Stimulated activated CD8-positive, alpha-beta memory T cell treated with anti-CD3 and anti-CD28 coated beads, Interleukin-12 subunit alpha, Interleukin-12 subunit beta, amount 100 ng/mL, for 24 hours (primary cell): ENCODE measurements around the gene TENT4B.

Experiments used
- DNase-seq: peaks from one replicate; pipeline ENCODE4 v3.0.0-alpha.2; 2020; ENCODE audit errors: extremely low read depth

The TENT4B gene

DNA sequence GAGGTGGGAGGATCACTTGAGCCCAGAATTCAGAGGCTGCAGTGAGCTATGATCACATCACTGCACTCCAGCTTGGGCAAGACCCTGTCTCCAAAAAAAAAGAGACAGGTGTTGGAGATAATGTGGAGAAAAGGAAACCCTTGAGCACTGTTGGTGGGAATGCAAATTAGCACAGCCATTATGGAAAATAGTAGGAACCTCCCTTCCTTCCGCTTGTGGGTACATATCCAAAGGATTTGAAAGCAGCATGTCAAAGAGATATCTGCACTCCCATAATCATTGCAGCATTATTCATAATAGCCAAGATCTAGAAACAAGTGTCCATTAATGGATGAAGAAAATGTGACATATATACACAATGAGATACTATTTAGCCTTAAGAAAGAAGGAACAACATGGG, 103.5 kb downstream of the TENT4B start:
- DNase-seq, result no peak

DNA sequence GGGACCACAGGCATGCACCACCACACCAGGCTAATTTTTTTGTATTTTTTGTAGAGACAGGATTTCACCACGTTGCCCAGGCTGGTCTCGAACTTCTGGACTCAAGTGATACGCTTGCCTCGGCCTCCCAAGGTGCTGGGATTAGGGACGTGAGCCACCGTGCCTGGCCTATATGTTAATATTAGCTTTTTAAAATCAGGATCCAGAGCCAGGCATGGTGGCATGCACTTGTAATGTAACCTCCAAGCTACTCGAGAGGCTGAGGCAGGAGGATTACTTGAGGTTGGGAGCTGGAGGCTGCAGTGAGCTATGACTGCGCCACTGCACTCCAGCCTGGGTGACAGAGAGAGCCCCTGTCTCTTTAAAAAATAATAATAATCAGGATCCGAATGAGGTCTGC, 104.8 kb downstream of the TENT4B start:
- no peak for DNase-seq

- no peak for DNase-seq
Observed at GRCh38 chr16:50259334-50260205, 106.5 kb downstream of the TENT4B start.

GRCh38 chr16:50260206-50261159, 107.4 kb downstream of the TENT4B start:
- no peak for DNase-seq

DNA sequence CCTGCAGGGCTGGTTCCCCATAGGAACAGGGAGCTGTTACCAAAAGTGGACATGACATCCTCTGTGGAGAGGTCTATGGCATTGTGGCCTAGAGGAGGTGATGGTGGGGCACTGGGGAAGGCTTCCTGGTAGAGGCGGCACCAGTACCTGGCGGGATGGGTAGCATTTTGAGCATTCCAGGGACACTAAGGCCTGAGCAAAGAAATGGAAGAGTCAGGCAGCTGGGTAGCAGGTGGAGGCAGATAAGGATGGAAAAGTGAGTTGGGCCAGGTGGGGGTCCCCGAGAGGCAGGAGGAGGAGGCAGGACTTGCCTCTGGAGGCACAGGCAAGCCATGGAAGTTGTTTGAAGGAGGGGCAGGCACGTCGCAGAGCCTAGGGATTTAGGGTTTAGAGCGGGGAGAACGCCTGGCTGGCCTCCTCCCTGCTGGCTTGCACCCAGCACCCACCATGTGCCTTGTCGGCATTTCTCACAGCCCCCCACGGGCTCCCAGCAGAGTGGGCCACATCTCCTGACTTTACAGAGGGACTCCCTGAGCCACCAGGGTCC, 108.1 kb downstream of the TENT4B start:
- DNase-seq, result no peak

DNA sequence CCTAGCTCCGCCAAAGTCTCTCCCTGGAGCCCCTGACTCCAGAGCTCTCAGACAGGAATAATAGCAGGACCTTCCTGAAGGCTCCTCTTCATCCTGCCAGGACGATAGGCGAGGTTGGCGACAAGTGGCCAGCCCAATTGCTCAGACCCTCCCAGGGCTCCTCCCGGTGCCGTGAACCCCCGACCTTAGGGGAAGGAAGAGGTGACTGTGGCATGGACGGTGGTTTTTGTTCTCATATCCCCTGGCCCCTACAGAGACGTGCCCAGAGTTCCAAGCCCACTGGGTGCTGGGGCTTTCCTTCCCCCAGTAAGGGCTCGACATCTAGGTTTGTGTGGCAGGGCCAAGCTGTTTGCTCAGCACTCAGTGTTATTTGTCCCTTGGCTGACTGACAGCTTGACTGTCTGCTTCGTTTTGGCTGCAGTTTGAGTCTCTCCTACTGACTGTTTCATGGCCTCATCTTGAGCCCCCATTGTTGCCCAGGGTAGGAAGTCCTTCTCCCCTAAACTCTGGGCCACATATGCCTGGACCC, 108.7 kb downstream of the TENT4B start:
- DNase-seq, result no peak

- no peak for DNase-seq
Observed at GRCh38 chr16:50263060-50263909, 110.2 kb downstream of the TENT4B start.

DNA sequence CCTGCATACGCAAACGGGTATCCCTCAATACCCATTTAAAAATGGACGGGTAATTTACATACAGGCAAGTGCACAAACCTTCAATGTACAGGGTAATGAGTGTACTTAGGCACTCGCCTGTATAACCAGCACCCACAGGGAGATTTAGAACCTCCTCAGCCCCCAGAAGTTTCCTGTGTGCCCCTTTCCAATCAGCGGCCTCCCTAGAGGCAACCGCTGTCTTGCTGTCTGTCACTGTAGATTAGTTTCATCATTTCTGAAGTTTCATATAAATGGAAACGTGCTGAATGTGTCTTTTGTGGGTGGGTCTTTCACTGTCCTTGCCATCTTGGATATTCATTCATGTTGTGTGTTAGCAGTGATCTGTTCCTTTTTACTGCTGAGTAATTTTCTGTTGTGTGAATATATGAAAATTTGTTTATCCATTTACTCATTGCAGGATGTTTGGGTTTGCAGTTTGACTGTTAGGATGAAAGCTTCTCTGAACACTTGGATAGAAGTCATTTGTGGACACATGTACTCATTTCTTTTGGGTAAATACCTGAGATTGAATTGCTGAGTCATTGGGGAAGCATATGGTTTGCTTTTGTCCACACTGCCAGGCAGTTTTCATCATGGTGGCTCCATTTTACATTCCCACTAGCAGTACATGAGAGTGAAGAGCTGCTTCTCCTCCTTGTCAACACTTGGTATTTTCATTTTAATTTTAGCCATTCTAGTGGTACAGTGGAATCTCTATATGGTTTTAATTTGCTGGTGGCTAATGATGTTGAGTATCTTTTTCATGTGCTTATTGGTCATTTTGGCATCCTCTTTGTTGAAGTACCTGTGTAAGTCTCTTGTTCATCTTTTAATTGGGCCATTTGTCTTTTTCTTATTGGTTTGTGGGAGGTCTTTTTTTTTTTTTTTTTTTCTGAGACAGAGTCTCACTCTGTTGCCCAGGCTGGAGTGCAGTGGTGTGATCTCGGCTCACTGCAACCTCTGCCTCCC, 111.1 kb downstream of the TENT4B start:
- no peak for DNase-seq

- DNase-seq, result no peak
Observed at GRCh38 chr16:50265260-50265659, 112.2 kb downstream of the TENT4B start.

- DNase-seq, result no peak
Observed at GRCh38 chr16:50265716-50266336, 112.7 kb downstream of the TENT4B start.

- DNase-seq, result peak; percentile 65
Observed at GRCh38 chr16:50266337-50267091, 113.4 kb downstream of the TENT4B start, which contains the start of gene ADCY7. Gene ADCY7, plus strand, starts transcription at chr16:50266551. Its CDS starts 21,629 bp downstream, at chr16:50288180.

DNA sequence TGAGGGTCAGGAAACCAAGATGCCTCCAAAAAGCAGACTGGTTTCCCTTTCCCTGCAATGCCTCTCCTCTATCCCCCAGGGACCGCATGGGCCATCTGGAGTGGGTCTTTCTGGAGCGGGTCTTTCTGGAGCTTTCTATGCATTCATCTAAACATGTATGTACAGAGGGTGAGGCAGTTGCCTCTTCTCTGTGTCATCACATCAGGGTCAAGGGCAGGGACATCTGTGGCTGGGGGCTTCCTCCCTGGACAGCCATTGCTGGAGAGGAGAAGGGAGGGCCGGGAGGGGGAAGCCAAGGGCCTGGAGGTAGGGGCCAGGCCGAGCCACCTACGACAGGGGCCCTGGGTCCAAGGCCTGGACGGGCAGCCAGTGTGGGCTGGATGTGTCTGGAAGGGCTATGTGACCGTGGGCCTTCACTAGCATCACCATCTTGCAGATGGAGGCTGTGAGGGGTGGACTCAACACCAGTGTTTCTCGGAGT, 114.1 kb downstream of the TENT4B start:
- DNase-seq, result no peak

DNA sequence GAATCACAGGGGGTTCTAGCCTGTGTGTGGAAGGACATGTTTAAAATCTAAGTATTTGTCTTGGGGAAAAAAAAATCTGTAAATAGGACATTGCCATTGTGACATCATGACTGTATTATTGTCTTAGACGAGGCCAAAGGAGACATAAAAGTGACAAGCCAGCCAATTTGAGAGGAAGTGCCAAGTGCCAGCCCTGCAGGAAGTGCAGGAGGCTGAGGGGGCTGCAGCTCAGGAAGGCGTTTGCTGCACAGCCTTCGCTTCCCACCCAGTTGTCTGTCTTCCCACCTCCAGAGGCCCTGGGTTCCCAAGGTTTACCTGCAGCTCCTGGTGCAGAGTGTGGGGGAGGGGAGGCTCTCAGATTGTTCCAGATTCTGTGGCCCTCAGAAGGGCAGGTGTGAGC, 114.5 kb downstream of the TENT4B start:
- DNase-seq, result no peak

DNA sequence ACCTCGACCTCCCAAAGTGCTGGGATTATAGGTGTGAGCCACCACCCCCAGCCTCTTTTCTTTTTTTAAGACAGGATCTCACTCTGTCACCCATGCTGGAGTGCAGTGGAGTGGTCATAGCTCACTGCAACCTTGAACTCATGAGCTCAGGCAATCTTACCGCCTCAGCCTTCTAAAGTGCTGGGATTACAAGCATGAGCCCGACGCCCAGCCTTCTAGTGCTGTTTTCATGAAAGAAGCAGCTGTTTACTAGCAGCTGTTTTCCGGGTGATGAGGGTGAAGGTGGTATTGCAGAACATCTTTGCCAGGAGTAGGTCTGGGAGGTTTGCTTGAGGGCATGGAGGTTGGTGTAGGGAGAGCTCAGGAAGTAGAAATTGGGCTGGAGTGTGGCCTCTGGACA, 115.2 kb downstream of the TENT4B start:
- DNase-seq, result no peak

DNA sequence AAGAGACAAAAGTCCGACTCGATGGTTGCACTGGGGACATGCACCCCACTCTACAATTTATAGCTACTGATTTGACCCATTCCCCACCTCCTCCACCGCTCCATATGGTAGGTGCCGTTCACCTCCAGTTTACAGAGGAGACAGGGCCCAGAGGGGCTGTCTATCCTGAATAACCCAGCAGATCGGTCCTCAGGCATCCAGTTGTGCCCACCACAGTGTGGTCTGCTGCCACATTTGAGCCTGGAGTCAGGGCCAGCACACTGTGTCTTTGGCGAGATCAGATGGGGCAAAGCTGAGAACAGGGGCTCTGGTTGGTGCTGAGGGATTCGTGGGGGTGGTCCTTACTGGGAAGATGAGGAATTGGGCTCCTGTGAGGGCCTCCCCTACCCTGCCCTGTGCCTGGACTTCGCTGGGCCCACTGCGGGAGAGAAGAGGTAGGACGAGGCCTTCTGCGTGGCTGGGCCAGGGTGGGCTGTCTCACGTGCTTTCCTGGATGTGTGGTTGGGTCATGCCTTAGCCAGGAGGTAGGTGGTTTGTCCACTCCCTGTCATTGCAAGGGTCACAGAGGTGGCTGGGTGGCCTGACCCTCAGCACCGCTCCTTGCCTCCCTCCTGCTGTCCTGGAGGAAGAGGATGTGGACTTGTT, 116.1 kb downstream of the TENT4B start:
- DNase-seq, result no peak

DNA sequence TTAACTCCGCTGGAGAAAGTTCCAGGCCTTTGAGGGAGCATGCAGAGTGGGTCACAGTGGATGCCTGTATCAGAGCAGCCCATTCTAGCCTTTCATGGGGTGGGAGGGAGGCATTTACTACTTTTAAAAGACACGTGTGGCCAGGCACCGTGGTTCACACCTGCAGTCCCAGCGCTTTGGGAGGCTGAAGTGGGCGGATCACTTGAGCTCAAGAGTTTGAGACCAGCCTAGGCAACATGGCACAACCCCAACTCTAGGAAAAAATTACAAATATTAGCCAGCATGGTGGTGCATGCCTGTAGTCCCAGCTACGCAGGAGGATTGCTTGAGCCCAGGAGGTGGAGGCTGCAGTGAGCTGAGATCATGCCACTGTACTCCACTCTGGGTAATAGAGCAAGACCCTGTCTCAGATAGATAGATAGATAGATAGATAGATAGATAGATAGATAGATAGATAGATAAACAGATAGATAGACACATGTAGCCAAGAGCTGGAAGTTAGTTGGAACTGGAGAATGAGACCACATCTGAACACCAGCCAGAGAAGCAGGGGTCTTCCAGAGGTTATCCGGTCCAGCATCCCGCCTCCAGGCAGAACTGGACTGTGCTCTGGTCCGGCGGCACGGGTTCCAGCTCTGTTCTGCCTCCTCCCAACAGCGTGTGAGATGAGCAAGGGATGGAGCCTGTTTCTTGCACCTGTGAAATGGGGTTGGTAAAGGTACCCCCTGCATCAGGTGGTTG, 116.8 kb downstream of the TENT4B start:
- no peak for DNase-seq

GRCh38 chr16:50270510-50271147, 117.5 kb downstream of the TENT4B start:
- no peak for DNase-seq
